Gastrocnemius medialis (tissue), 4 donors: ENCODE results near the gene TBK1.

Experiments used
- POLR2A ChIP-seq, 2 donors: fragments of 450-650 bp; IDR thresholded peaks; one replicate each; pipeline ENCODE4 v1.6.1; 2017; ENCODE audit warnings: antibody characterized with exemption in 2 of 2, mild to moderate bottlenecking in 2 of 2, moderate library complexity in 2 of 2
- TF ChIP-seq, protein P1 (sequence below), 5 experiments: fragments of 450-650 bp in 3 of 5; fragments of 200-600 bp in 2 of 5; sonication (generic) in 2 of 5; IDR thresholded peaks in 4 of 5; conservative IDR thresholded peaks in 1 of 5; 1 replicate in 4 of 5; 2 replicates in 1 of 5; pipeline ENCODE4 v1.5.1; 2016 to 2019; ENCODE audit warnings: antibody characterized with exemption in 5 of 5, mild to moderate bottlenecking in 3 of 5, moderate library complexity in 3 of 5

DNA sequence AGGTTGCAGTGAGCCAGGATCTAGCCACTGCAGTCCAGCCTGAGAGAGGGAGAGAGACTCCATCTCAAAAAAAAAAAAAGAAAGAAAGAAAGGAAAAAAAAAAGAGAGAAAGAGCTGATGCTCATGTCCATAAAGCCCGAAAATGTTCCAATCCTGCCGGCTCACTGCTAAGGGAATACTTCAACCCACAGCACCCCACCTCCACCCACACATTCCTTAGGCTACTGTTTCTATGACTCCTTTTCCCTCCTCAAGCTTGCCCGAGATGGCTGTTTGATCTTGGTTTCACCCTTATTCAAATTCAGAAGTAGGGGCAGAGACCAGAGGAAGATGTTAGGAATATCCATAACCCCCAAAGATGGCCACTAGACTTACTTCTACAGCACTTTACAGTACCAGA is 98.8 kb downstream of the TBK1 start:
- TF ChIP-seq, protein P1, sequence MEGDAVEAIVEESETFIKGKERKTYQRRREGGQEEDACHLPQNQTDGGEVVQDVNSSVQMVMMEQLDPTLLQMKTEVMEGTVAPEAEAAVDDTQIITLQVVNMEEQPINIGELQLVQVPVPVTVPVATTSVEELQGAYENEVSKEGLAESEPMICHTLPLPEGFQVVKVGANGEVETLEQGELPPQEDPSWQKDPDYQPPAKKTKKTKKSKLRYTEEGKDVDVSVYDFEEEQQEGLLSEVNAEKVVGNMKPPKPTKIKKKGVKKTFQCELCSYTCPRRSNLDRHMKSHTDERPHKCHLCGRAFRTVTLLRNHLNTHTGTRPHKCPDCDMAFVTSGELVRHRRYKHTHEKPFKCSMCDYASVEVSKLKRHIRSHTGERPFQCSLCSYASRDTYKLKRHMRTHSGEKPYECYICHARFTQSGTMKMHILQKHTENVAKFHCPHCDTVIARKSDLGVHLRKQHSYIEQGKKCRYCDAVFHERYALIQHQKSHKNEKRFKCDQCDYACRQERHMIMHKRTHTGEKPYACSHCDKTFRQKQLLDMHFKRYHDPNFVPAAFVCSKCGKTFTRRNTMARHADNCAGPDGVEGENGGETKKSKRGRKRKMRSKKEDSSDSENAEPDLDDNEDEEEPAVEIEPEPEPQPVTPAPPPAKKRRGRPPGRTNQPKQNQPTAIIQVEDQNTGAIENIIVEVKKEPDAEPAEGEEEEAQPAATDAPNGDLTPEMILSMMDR (IDR thresholded peaks at IDR 0.05 in 4 of 5, conservative IDR thresholded peaks at IDR 0.05 in 1 of 5) = no peak
- TF ChIP-seq POLR2A (IDR thresholded peaks at IDR 0.05) = no peak
